ENCODE results near the gene DBN1.

Gene DBN1

DNA sequence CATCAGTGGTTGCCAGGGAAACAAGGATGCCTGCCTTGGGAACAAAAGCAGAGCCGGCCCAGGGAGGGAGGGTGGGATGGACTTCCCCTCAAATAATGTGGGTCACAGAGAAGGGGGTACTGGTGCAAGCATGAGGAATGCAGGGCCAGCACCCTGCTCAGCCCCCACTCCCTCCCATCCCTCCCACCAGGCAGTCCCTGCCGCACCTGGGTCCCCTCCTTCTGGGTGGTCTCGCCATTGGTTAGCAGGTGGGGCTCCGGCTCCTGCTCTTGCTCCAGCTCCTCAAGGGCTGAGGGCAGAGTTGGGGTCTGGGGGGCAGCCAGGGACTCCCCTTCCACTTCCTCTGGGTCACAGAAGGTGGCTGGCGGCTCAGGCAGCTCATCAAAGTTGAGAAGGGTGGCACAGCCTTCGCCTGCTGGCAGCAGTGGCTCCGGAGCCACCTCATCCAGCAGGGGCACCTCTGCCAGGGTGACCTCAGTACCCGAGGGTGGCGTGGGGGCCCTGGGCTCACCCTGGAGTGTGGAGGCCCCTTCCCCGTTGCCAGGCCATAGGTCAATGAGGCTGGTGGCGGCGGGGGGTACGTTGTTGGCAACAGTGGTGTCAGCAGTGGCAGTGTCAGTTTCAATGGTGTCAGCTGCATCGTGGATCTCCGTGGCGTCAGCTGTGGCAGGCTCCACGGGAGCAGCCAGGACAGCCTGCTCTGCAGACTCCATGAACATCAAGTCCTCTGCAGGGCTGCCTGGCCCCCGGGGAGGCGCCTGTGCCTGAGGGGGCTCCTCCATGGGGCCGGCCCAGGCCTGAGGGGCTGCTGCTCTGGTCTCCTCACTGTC, 15.4 kb downstream of the DBN1 start:
- no peak overlapping the region for H3K4me3 ChIP-seq (ENCODE audit: low read depth, low read length)
- TF ChIP-seq, protein P1, sequence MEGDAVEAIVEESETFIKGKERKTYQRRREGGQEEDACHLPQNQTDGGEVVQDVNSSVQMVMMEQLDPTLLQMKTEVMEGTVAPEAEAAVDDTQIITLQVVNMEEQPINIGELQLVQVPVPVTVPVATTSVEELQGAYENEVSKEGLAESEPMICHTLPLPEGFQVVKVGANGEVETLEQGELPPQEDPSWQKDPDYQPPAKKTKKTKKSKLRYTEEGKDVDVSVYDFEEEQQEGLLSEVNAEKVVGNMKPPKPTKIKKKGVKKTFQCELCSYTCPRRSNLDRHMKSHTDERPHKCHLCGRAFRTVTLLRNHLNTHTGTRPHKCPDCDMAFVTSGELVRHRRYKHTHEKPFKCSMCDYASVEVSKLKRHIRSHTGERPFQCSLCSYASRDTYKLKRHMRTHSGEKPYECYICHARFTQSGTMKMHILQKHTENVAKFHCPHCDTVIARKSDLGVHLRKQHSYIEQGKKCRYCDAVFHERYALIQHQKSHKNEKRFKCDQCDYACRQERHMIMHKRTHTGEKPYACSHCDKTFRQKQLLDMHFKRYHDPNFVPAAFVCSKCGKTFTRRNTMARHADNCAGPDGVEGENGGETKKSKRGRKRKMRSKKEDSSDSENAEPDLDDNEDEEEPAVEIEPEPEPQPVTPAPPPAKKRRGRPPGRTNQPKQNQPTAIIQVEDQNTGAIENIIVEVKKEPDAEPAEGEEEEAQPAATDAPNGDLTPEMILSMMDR (IDR thresholded peaks at IDR 0.05; ENCODE audit: insufficient read depth, low read length, missing control alignments): no peak
- no peak for DNase-seq (ENCODE audit: low read depth, low spot score)
- ChIA-PET POLR2A (interaction anchor here (0.7 to 4.2 kb wide), 6 partner anchors 8 to 68 kb away, joined by 3 to 37 read pairs (median 6); partner anchors contain the start of gene DBN1), CTCF (interaction anchor here (1.0 to 21.1 kb wide), 20 partner anchors 7 to 144 kb away, joined by 3 to 412 read pairs (median 4); partner anchors contain the start of genes DBN1, F12, MXD3 and PFN3)

DNA sequence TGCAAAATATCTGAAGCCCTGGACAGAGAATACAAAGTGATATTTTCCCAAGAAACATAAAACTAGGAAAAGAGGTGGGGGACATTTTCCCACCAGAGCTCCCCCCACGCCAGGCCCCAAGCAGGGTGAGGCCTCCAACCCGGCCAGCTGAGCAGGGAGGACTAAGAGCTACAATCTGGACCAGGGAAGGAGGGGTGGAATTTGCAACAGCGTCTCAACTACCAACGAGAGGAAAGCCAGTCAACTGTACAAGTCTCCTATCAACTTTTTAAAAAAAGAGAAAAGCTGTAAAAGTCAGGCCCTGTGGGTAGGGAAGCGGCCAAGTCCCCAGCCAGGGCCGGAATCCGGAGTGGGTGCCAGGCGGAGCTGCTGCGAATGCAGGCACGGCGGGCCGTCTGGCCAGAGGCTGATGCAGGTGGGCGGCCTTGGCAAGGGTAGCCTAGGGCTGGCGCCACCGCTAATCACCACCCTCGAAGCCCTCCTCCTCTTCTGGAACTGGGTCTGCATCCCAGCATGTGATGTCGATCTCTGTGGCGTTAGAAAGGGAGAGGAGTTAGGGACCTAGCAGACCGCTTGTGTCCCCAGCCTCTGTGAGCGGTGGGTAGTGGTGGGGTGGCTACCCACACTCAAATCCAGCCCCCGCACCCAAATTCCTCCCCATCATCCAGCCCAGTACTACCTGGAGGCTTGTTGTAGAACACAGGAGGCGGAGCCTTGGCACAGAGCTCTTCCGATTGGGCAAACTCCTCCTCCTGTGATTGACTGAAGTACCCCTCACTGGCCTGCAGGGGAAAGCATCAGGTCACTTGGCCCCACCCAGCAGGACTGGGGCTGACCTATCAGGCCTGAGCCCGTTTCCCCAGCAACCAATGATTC, 16.2 kb downstream of the DBN1 start:
- TF ChIP-seq, protein P1 (IDR thresholded peaks at IDR 0.05; ENCODE audit: insufficient read depth, low read length, missing control alignments): peak; percentile 72
- DNase-seq (ENCODE audit: low read depth, low spot score): peak; percentile 71
- H3K4me3 ChIP-seq (ENCODE audit: low read depth, low read length): no peak overlapping the region
- ChIA-PET CTCF (interaction anchor here (0.6 to 21.1 kb wide), 24 partner anchors 8 to 343 kb away, joined by 3 to 412 read pairs (median 4); partner anchors contain the start of genes DBN1, F12, LMAN2 and MXD3), POLR2A (interaction anchor here (0.6 to 4.2 kb wide), 7 partner anchors 9 to 68 kb away, joined by 3 to 37 read pairs (median 6); partner anchors contain the start of genes DBN1 and PDLIM7)

DNA sequence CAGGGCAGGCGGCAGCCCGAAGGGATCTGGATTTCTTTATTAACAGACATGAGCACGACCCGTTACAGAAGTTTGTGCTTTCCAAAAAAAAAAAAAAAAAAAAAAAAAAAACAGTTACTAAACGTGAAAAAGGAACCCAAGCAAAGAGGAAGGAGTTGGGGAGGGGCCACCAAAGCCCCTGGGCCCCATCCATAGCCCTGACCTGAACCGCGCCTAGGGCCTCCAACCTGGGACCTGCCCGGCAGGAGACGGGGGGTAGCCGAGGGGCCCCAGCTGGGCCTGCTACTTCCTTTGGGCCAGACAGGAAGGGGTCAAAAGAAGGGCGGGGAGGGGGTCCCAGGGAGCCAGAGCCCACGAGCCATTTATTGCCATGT, 16.9 kb downstream of the DBN1 start:
- TF ChIP-seq, protein P1 (IDR thresholded peaks at IDR 0.05; ENCODE audit: insufficient read depth, low read length, missing control alignments): no peak
- no peak for DNase-seq (ENCODE audit: low read depth, low spot score)
- no peak overlapping the region for H3K4me3 ChIP-seq (ENCODE audit: low read depth, low read length)
- POLR2A ChIA-PET: interaction anchor here (1.6 to 4.2 kb wide), 3 partner anchors 10 to 39 kb away, joined by 6 to 37 read pairs (median 7); no protein-coding TSS in a partner anchor
- CTCF ChIA-PET: interaction anchor here (1.2 to 21.1 kb wide), 18 partner anchors 8 to 143 kb away, joined by 3 to 412 read pairs (median 7); partner anchors contain the start of genes DBN1, F12, LMAN2 and MXD3

DNA sequence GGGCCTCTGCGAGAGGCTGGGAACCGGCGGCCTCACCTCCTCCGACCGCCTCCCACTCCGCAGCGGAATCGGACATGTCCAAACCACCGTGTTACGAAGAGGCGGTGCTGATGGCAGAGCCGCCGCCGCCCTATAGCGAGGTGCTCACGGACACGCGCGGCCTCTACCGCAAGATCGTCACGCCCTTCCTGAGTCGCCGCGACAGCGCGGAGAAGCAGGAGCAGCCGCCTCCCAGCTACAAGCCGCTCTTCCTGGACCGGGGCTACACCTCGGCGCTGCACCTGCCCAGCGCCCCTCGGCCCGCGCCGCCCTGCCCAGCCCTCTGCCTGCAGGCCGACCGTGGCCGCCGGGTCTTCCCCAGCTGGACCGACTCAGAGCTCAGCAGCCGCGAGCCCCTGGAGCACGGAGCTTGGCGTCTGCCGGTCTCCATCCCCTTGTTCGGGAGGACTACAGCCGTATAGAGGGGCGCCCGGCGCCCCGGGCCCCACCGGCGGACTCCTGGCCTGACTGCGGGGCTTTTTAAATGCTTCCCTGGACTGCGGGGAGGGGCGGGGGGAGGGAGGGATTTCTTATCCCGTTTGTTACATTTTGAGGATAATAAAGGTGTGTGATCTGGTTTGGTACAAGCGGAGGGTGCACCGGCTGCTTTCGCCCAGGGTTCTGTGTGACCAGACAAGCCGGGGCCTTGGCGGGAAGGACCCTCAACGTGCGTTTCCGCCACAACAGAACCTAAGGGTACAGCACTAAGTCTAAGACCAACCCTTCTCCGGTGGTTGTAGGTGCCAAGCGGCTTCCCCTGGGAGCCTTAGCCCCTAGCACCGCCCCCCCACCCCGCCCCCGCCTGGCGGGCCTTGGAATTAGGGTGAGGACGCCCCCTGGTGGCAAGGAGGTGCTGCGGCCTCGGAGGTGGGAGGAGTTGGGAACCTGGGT, 17.5 kb downstream of the DBN1 start:
- POLR2A ChIA-PET: interaction anchor here (0.8 to 2.9 kb wide), 13 partner anchors 10 to 89 kb away, joined by 3 to 13 read pairs (median 5); partner anchors contain the start of genes DDX41, PDLIM7 and PRR7
- CTCF ChIA-PET: interaction anchor here (0.7 to 21.1 kb wide), 28 partner anchors 9 to 342 kb away, joined by 3 to 412 read pairs (median 8); partner anchors contain the start of genes DBN1, DDX41, F12 and GRK6
- peak overlapping the region; percentile 47 for H3K4me3 ChIP-seq (ENCODE audit: low read depth, low read length)
- TF ChIP-seq, protein P1 (IDR thresholded peaks at IDR 0.05; ENCODE audit: insufficient read depth, low read length, missing control alignments): peak; percentile 94
- DNase-seq (ENCODE audit: low read depth, low spot score): no peak

DNA sequence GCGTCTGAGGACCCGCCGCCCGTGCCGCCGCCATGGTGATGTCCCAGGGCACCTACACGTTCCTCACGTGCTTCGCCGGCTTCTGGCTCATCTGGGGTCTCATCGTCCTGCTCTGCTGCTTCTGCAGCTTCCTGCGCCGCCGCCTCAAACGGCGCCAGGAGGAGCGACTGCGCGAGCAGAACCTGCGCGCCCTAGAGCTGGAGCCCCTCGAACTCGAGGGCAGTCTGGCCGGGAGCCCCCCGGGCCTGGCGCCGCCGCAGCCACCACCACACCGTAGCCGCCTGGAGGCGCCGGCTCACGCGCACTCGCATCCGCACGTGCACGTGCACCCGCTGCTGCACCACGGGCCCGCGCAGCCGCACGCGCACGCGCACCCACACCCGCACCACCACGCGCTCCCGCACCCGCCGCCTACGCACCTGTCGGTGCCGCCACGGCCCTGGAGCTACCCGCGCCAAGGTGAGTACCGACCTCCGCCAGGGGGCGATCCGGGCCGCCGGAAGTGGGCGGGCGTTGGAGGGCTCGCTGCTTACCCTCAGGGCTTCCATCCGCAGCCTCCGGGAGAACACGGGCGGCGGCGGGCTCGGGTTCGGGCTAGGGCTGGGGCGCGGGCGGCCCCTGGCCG, 18.3 kb downstream of the DBN1 start:
- peak overlapping the region; percentile 47 for H3K4me3 ChIP-seq (ENCODE audit: low read depth, low read length)
- POLR2A ChIA-PET: interaction anchor here (0.8 to 2.9 kb wide), 15 partner anchors 9 to 152 kb away, joined by 3 to 13 read pairs (median 5); partner anchors contain the start of genes DDX41, PDLIM7, PRELID1 and PRR7
- TF ChIP-seq, protein P1 (IDR thresholded peaks at IDR 0.05; ENCODE audit: insufficient read depth, low read length, missing control alignments): peak; percentile 74
- CTCF ChIA-PET: interaction anchor here (0.7 to 21.1 kb wide), 27 partner anchors 10 to 341 kb away, joined by 3 to 412 read pairs (median 7); partner anchors contain the start of genes DBN1, DDX41, F12 and GRK6
- DNase-seq (ENCODE audit: low read depth, low spot score): no peak

Data from AG04449 (cell line).